Skeletal muscle satellite cell (primary cell): Measurements from ENCODE around the gene ACAD11.
A peak's percentile ranks its signal among the peaks of the same experiment; 100 is the strongest.

Experiments
- H3K27me3 ChIP-seq: 2 replicates; pipeline ENCODE4 v1.7.0; 2013; ENCODE audit warnings: low read length; ENCODE audit not compliant: control insufficient read depth, insufficient read depth
- H3K36me3 ChIP-seq: 2 replicates; pipeline ENCODE4 v1.7.0; 2013; ENCODE audit warnings: mild to moderate bottlenecking, control low read depth, low read length; ENCODE audit not compliant: insufficient read depth
- H3K4me1 ChIP-seq: 2 replicates; pipeline ENCODE4 v1.7.0; 2013; ENCODE audit warnings: low read length; ENCODE audit not compliant: control insufficient read depth, insufficient read depth
- H3K4me2 ChIP-seq: 2 replicates; pipeline ENCODE4 v1.7.0; 2013; ENCODE audit warnings: mild to moderate bottlenecking, low read length
- H3K4me3 ChIP-seq: 2 replicates; pipeline ENCODE4 v1.7.0; 2013; ENCODE audit warnings: low read length
- H3K9ac ChIP-seq: 2 replicates; pipeline ENCODE4 v1.7.0; 2013; ENCODE audit warnings: mild to moderate bottlenecking, low read depth, low read length, moderate library complexity
- H3K9me3 ChIP-seq: replicated peaks from 2 replicates; pipeline ENCODE4 v1.7.0; 2013; ENCODE audit warnings: mild to moderate bottlenecking, control low read depth, low read length

ACAD11 gene

GRCh38 chr3:132662212-132662611 lies 2.6 kb upstream of the ACAD11 start:
- H3K9ac ChIP-seq: peak overlapping the region; percentile 90
- peaks cover 15% of the 10 kb centered on the region for H3K4me1 ChIP-seq
- H3K9me3 ChIP-seq: no peaks in the 10 kb centered on the region
- no peak overlapping the region for H3K4me3 ChIP-seq
- peak overlapping the region; percentile 94 for H3K4me2 ChIP-seq
- H3K36me3 ChIP-seq: peaks cover 12% of the 10 kb centered on the region
- H3K27me3 ChIP-seq: no peaks in the 10 kb centered on the region

GRCh38 chr3:132661101-132661500 lies 1.5 kb upstream of the ACAD11 start:
- peaks cover 3% of the 10 kb centered on the region for H3K36me3 ChIP-seq
- H3K27me3 ChIP-seq: no peaks in the 10 kb centered on the region
- peak overlapping the region; percentile 90 for H3K9ac ChIP-seq
- peak overlapping the region; percentile 94 for H3K4me2 ChIP-seq
- H3K4me3 ChIP-seq: peak overlapping the region; percentile 88
- no peaks in the 10 kb centered on the region for H3K9me3 ChIP-seq
- peaks cover 18% of the 10 kb centered on the region for H3K4me1 ChIP-seq

- Histone ChIP-seq H3K9me3 (no peaks in the 10 kb centered on the region), H3K4me1 (peaks cover 18% of the 10 kb centered on the region), H3K4me3 (peak overlapping the region; percentile 88), H3K27me3 (no peaks in the 10 kb centered on the region), H3K36me3 (no peaks in the 10 kb centered on the region), H3K4me2 (peak overlapping the region; percentile 94), H3K9ac (peak overlapping the region; percentile 90)
These were observed 1.1 kb upstream of the ACAD11 start for GRCh38 chr3:132660811-132661070.

- Histone ChIP-seq H3K36me3 (no peaks in the 10 kb centered on the region), H3K9me3 (no peaks in the 10 kb centered on the region), H3K4me2 (peak within 1 kb of the TSS; percentile 94), H3K4me3 (peak within 1 kb of the TSS; percentile 88), H3K9ac (peak within 1 kb of the TSS; percentile 90), H3K27me3 (no peaks in the 10 kb centered on the region), H3K4me1 (peaks cover 18% of the 10 kb centered on the region)
These were observed 622 bp upstream of the ACAD11 start, which contains the start of gene UBA5 for GRCh38 chr3:132660052-132660810. Gene UBA5 (plus strand): TSS chr3:132660329. CDS start chr3:132660538, 209 bp downstream.

- Histone ChIP-seq H3K9me3 (no peaks in the 10 kb centered on the region), H3K27me3 (no peaks in the 10 kb centered on the region), H3K4me3 (peak overlapping the region; percentile 88), H3K4me2 (peak overlapping the region; percentile 94), H3K9ac (peak overlapping the region; percentile 90), H3K36me3 (no peaks in the 10 kb centered on the region), H3K4me1 (peaks cover 23% of the 10 kb centered on the region)
These were observed 627 bp downstream of the ACAD11 start for GRCh38 chr3:132659000-132659364.

GRCh38 chr3:132657869-132658747 lies 1.5 kb downstream of the ACAD11 start:
- H3K27me3 ChIP-seq: no peaks in the 10 kb centered on the region
- H3K9ac ChIP-seq: peak overlapping the region; percentile 90
- peak overlapping the region; percentile 94 for H3K4me2 ChIP-seq
- peaks cover 25% of the 10 kb centered on the region for H3K4me1 ChIP-seq
- no peaks in the 10 kb centered on the region for H3K36me3 ChIP-seq
- no peaks in the 10 kb centered on the region for H3K9me3 ChIP-seq
- peak overlapping the region; percentile 88 for H3K4me3 ChIP-seq

- H3K4me1 ChIP-seq: peaks cover 25% of the 10 kb centered on the region
- H3K9ac ChIP-seq: no peak overlapping the region
- H3K4me3 ChIP-seq: no peak overlapping the region
- H3K4me2 ChIP-seq: no peak overlapping the region
- no peaks in the 10 kb centered on the region for H3K36me3 ChIP-seq
- H3K27me3 ChIP-seq: no peaks in the 10 kb centered on the region
- no peaks in the 10 kb centered on the region for H3K9me3 ChIP-seq
These were observed 4.1 kb downstream of the ACAD11 start for GRCh38 chr3:132655471-132655870.

GRCh38 chr3:132654721-132655120 lies 4.9 kb downstream of the ACAD11 start:
- Histone ChIP-seq H3K4me3 (no peak overlapping the region), H3K9me3 (no peaks in the 10 kb centered on the region), H3K4me2 (no peak overlapping the region), H3K27me3 (no peaks in the 10 kb centered on the region), H3K4me1 (peaks cover 25% of the 10 kb centered on the region), H3K9ac (no peak overlapping the region), H3K36me3 (no peaks in the 10 kb centered on the region)

- Histone ChIP-seq H3K9ac (no peak overlapping the region), H3K4me1 (peaks cover 25% of the 10 kb centered on the region), H3K36me3 (no peaks in the 10 kb centered on the region), H3K4me3 (no peak overlapping the region), H3K4me2 (no peak overlapping the region), H3K27me3 (no peaks in the 10 kb centered on the region), H3K9me3 (no peaks in the 10 kb centered on the region)
These were observed 5.4 kb downstream of the ACAD11 start for GRCh38 chr3:132654190-132654589.

- Histone ChIP-seq H3K9ac (no peak overlapping the region), H3K36me3 (no peaks in the 10 kb centered on the region), H3K27me3 (no peaks in the 10 kb centered on the region), H3K4me1 (peaks cover 14% of the 10 kb centered on the region), H3K9me3 (no peaks in the 10 kb centered on the region), H3K4me2 (no peak overlapping the region), H3K4me3 (no peak overlapping the region)
These were observed 6.9 kb downstream of the ACAD11 start for GRCh38 chr3:132652640-132653270.

GRCh38 chr3:132650153-132650552 lies 9.5 kb downstream of the ACAD11 start:
- Histone ChIP-seq H3K4me2 (no peak overlapping the region), H3K9ac (no peak overlapping the region), H3K4me3 (no peak overlapping the region), H3K36me3 (no peaks in the 10 kb centered on the region), H3K9me3 (no peaks in the 10 kb centered on the region), H3K4me1 (peaks cover 7% of the 10 kb centered on the region), H3K27me3 (no peaks in the 10 kb centered on the region)
